Stimulated activated CD4-positive, alpha-beta T cell treated with anti-CD3 and anti-CD28 coated beads, Interleukin-15, amount 100 ng/mL, for 24 hours (primary cell): ENCODE results near the gene PEX16.
A peak's percentile ranks its signal among the peaks of the same experiment; 100 is the strongest.

ENCODE experiments used
- DNase-seq: peaks from one replicate; pipeline ENCODE4 v3.0.0-alpha.2; 2020

Gene PEX16

DNA sequence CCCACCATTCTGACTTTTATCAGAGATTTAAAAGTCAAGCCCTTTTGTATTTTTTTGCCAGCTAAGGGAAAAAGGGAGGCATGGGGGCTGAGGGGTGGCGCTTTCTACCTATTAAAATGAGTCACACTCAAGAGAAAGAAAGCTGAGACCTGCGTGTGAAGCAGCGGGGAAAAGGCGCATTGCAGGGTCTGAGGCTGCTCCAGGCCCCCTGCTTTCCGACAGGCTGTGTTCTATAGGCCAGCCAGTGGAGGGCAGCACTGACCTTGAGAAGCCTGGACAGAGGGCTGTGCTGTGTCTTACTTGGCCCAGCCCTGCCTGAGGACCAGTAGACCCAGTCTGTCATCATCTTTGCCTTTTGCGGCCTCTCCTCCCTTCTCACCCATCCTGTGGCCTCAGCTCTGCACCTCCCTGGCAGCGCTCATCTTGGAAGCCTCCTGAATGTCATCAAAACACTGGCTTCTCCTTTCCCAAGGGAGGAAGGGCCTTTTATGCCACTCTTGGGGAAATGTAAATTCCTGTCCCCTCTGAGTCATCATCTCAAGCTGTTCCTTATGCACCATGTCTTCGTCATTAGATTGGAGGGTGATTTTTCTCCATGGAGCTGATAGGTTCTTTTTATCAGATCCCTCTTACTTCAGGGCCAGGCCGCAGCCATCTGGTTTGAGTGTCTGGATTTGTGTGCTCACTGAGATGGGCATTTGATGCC lies 44.9 kb downstream of the PEX16 start:
- peak; percentile 33 for DNase-seq

DNA sequence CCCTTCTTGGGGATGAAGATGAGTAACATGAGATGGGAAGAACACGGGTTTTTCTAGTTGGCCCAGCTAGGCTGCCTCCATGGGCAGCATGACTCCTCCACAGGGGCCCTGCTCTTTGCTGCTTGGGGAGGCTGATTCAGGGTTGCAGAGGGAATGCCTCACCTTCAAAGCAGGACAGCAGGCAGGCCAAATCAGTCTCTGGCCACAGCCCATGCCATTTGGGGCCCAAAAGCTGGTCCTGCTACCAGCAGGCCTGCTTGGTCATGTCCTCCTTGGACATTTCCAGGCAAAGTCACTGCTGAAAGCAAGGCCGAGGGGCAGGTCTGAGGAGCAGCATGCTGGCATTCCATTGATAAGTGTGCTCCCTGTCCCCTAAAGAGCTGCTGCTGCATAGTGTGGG lies 46.0 kb downstream of the PEX16 start:
- no peak for DNase-seq

DNA sequence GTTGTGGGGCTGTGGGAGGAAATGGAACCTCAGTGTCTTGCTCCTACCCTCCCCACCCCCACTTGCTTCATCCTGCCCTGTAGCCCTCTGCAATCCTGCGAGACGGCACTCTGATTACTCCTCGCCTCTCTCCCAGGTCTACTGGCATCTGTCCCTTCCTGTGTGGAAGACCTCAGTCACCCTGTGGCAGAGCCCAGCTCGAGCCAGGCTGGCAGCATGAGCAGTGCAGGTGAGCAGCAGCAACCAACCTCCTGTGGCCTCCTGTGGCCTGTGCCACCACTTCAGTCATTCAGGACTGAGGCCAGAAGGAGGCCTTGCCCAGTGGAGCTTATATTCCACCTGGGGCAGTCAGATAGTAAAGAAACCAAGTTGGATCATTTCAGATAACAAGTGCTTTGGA lies 47.0 kb downstream of the PEX16 start:
- no peak for DNase-seq

DNA sequence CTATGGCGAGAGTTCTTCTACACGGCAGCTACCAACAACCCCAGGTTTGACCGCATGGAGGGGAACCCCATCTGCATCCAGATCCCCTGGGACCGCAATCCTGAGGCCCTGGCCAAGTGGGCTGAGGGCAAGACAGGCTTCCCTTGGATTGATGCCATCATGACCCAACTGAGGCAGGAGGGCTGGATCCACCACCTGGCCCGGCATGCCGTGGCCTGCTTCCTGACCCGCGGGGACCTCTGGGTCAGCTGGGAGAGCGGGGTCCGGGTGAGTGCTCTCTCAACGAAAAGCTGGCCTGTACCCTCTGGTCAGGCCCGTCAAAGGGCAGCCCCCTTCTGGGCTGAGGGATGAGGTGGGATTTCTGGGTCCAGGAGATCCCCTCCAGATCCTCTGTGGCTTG lies 48.1 kb downstream of the PEX16 start:
- no peak for DNase-seq

DNA sequence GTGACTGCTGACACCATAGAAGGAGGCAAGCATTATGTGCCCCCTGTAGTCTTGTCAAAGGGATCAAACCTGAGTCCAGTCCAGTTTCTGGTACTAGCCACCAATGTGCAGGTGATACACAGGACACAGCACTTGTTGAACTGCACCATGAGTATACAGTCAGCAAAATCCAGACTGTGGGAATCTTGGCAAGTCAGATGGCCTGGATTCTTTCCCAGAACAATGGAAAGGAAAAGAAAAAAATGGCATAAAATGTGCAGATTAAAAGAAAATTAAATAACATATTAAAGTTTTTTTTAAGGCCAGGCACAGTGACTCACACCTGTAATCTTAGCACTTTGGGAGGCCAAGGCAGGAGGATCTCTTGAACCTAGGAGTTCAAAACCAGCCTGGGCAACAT lies 53.6 kb downstream of the PEX16 start:
- no peak for DNase-seq

DNA sequence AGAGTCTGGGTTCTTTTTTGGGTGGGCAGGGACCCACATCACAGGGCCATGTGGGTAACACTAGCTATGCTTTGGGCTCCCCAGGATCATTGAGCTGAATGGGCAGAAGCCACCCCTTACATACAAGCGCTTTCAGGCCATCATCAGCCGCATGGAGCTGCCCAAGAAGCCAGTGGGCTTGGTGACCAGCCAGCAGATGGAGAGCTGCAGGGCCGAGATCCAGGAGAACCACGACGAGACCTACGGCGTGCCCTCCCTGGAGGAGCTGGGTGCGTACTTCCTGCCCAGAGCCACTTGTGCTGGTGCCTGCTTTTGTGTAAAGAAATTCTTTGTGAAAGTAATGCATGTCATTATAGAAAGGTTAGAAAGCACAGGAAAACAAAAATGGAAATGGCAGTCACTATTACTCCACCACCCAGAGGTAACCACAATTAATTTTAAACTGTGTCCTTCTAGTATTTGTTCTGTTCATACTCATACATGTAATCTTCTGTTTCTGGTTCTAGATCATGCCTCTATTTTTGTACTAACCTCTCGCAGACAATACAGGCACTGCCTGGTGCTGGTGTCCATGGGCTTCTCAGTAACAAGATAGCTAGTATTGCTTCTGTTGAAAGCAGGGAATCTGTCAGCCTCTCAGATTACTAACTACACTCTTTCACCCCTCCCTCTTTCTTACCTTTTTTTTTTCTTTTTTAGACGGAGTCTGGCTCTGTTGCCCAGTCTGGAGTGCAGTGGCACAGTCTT lies 56.7 kb downstream of the PEX16 start:
- no peak for DNase-seq

DNA sequence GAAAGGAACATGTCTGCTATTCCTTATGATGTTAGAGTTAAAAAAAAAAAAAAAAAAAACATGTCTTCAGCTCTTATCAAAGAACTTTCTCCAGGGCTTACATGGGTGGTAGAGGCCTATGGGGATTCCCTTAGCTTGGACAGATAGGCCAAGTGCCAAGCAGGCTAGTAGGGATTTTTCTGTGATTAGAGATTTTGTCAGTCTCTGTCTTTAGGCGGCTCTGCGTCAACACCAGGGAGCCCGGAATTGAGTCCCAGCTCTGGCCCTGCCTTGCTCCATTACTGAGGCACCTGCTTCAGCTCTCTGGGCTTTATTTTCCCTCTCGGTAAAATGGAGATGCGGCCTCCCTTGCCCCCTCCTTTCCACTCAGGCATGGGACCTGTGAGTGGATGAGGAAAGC lies 57.3 kb downstream of the PEX16 start:
- DNase-seq, result no peak
